Mononuclear cell (primary cell): ENCODE results near the gene ESR2. TPM values are rescaled to one million over a fixed set of nuclear protein-coding genes. Genes with fewer than 3 reads are reported as not detected.
"Not testable (repeated sequence)": the region's sequence is repeated elsewhere in the genome, so short reads cannot be mapped to it uniquely, and the experiment has no call there.

ENCODE experiments used
- H3K27me3 ChIP-seq: 2 replicates; pipeline ENCODE4 v1.6.0; 2011; ENCODE audit warnings: low read length, control low read depth; ENCODE audit not compliant: insufficient read depth
- H3K4me1 ChIP-seq: 2 replicates; pipeline ENCODE4 v1.5.1; 2011; ENCODE audit warnings: mild to moderate bottlenecking, low read length, control low read depth; ENCODE audit not compliant: insufficient read depth
- H3K4me3 ChIP-seq: 2 replicates; pipeline ENCODE4 v1.5.1; 2011; ENCODE audit warnings: mild to moderate bottlenecking, low read length, moderate library complexity
- H3K9me3 ChIP-seq: 2 replicates; pipeline ENCODE4 v1.5.1; 2011; ENCODE audit warnings: low read depth, mild to moderate bottlenecking, control low read depth, low read length
- total RNA-seq: library from RNA; depleted of rRNA; stranded (reverse); fragments of >200 nt; gene quantifications from one replicate; pipeline ENCODE4 v1.2.3, GENCODE V29; 2012

The ESR2 gene
- total RNA-seq, 1 donor = 1.3 TPM

- H3K4me1 ChIP-seq = no peaks in the 10 kb centered on the region
- no peaks in the 10 kb centered on the region for H3K9me3 ChIP-seq
- H3K4me3 ChIP-seq = no peak overlapping the region
- no peaks in the 10 kb centered on the region for H3K27me3 ChIP-seq
Measured at GRCh38 chr14:64184103-64184729, 110.0 kb downstream of the ESR2 start.

- H3K27me3 ChIP-seq, H3K4me1 ChIP-seq, H3K9me3 ChIP-seq, H3K4me3 ChIP-seq: not testable (repeated sequence)
Measured at GRCh38 chr14:64182908-64183307, 111.3 kb downstream of the ESR2 start.

DNA sequence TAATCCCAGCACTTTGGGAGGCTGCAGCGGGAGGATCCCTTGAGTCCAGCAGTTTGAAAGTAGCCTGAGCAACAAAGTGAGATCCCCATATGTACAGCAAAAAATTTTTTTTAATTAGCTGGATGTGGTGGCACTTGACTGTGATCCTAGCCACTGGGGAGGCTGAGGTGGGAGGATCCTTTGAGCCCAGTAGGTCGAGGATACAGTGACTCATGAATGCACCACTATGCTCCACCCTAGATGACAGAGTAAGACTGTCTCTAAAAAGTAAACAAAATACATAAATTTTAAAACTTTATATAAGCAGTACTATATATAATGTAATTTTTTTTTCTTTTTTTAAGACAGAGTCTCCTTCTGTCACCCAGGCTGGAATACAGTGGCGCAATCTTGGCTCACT is 115.4 kb downstream of the ESR2 start:
- no peaks in the 10 kb centered on the region for H3K4me1 ChIP-seq
- no peaks in the 10 kb centered on the region for H3K27me3 ChIP-seq
- H3K4me3 ChIP-seq = no peak overlapping the region
- no peaks in the 10 kb centered on the region for H3K9me3 ChIP-seq

DNA sequence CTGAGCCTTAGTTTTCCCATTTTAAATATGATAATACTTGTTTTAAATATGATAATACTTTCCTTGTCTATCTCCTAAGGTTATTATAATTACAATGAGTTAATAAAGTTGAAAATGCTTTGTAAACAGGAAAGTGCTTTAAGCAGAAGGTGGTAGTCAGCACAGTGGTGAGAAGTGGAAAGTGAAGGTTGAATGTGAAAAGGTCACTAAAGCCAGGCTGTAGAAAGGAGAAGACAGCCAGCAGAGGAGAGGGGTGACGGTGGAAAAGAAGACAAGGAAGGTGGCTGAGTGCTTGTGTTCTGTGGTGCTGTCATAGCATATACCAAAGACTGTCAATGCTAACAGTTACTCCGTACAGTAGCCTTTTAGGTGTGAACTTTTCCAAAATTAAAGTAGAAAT is 117.8 kb downstream of the ESR2 start:
- H3K9me3 ChIP-seq = no peaks in the 10 kb centered on the region

DNA sequence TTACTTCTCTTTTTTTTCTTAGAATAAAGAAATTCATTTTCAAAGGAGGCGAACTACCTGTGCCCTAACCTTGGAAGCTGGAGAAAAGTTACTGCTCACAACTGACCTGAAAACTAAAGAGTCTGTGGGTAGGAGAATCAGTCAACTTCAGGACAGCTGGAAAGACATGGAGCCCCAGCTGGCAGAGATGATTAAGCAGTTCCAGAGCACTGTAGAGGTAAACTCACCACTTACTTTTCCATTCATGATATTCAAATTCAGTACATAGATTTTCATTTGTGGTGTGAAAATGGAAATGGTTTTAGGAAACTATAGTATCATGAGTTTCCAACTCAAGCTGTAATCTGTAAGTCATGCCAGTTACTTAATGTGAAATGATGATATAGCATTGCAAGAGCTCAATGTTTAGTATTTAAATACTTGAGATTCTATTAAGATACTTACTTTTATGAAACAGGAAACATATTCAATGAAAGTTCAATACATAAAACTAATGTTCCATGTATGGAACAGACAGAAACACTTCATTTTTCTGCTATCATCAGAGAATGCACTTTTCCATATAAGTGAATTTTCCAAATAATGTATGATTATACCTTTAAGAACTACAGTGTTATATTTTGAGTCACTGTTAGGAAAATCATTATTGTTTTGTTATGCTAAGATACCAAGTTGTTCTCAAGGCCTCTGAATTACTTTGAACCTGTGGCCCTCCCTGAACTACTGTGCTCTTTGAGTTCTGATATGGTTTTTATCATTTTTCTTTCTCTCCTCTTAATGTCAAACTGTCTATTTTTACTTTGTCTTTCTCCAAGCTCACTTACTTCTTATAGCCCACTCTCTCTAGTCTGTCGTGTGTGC is 119.0 kb downstream of the ESR2 start:
- Histone ChIP-seq H3K9me3 (no peaks in the 10 kb centered on the region), H3K4me3 (no peak overlapping the region), H3K4me1 (no peaks in the 10 kb centered on the region), H3K27me3 (no peaks in the 10 kb centered on the region)

More for the DNA sequence above, 117.8 kb downstream of the ESR2 start:
- Histone ChIP-seq H3K4me1 (no peaks in the 10 kb centered on the region), H3K4me3 (no peak overlapping the region), H3K27me3 (no peaks in the 10 kb centered on the region)

DNA sequence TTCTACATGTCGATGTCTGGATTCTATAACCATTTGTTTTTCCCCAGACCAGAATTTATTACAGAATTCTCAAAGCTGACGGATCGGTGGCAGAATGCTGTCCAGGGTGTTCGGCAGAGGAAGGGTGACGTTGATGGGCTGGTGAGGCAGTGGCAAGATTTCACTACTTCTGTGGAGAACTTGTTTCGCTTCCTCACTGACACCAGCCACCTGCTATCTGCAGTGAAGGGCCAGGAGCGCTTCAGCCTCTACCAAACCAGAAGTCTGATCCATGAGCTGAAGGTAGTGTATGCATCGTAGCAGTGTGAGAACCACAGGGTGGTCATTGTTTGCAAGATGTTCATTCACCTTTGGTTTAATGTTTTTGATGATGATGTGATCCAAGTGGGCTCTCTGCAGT is 124.0 kb downstream of the ESR2 start:
- H3K4me1 ChIP-seq = no peaks in the 10 kb centered on the region
- H3K27me3 ChIP-seq = no peaks in the 10 kb centered on the region
- H3K4me3 ChIP-seq = no peak overlapping the region
- H3K9me3 ChIP-seq = no peaks in the 10 kb centered on the region

- Histone ChIP-seq H3K4me3 (no peak overlapping the region), H3K4me1 (no peaks in the 10 kb centered on the region), H3K9me3 (no peaks in the 10 kb centered on the region), H3K27me3 (no peaks in the 10 kb centered on the region)
Measured at GRCh38 chr14:64159588-64159987, 134.6 kb downstream of the ESR2 start.

- Histone ChIP-seq H3K4me3 (no peak overlapping the region), H3K9me3 (no peaks in the 10 kb centered on the region), H3K27me3 (no peaks in the 10 kb centered on the region), H3K4me1 (no peaks in the 10 kb centered on the region)
Measured at GRCh38 chr14:64158608-64159007, 135.6 kb downstream of the ESR2 start.

DNA sequence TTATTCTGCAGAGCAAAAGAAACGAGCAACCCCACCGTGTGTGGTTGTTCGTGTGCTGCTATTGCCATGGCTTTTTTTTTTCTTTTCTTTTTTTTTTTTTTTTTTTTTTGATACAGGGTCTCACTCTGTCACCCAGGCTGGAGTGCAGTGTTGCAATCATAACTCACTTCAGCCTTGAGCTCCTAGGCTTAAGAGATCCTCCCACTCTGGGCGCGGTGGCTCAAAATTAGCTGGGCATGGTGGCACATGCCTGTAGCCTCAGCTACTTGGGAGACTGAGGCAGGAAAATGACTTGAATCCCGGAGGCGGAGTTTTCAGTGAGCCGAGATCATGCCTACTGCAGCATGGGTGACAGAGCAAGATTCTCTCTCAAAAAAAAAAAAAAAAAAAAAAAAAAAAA is 144.2 kb downstream of the ESR2 start:
- Histone ChIP-seq H3K27me3 (no peaks in the 10 kb centered on the region), H3K4me1 (no peaks in the 10 kb centered on the region), H3K9me3 (no peaks in the 10 kb centered on the region), H3K4me3 (no peak overlapping the region)

DNA sequence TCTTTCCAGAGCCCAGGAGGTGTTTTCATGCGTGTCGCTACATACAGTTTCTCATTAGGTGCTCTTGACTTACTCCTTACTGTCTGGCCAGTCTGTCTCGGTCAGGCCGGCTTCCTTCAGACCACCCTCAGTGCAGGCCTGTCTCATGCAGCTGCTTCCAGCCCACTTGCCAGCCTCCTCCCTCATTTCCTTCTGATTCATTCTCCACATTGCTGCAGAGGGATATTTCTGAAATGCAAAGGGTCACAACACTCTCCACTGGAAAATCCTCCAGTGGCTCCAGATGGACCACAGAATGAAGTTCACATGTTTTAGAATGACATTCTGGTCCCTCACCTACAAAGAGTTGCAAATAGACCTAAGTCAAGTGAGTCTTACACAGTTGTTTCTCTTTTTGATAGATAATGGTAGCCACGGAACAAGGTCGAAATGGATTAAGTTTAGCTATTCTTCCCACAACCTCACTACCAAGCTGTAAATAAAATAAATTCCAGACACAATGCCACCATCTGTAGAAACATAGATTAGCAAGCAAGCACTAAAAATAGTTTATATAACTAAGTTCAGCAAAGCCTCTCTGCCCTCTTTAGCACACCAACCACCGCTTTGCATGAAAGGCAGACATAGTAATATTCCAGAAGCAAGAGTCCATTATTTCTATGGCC is 146.9 kb downstream of the ESR2 start:
- no peaks in the 10 kb centered on the region for H3K9me3 ChIP-seq
- H3K27me3 ChIP-seq = no peaks in the 10 kb centered on the region
- H3K4me3 ChIP-seq = no peak overlapping the region
- no peaks in the 10 kb centered on the region for H3K4me1 ChIP-seq

DNA sequence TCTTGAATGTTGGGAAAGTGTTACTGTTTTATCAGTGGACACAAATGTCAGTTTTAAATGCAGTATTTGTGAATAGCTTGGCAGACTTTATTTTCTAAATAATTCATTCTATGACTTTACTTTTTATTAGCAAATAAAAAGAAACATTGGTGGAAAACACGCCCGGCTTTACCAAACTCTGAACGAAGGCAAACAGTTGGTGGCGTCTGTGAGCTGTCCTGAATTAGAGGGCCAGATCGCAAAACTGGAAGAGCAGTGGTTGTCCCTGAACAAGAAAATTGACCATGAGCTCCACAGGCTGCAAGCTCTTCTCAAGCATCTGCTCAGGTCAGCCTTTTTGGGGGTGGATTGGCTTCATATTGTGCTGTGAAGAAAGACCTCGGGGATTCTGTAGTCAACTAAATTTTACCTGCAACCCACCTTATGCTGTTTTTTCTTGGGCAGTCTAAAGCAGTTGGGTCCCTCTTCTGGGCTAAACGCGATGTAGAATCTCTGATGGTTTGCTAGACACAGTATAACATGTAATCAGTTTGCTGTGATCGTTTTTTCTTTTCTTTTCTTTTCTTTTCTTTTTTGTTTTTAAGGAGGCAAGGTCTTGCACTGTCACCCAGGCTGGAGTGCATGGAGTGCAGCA is 156.4 kb downstream of the ESR2 start:
- no peak overlapping the region for H3K4me3 ChIP-seq
- no peaks in the 10 kb centered on the region for H3K9me3 ChIP-seq
- no peaks in the 10 kb centered on the region for H3K27me3 ChIP-seq
- no peaks in the 10 kb centered on the region for H3K4me1 ChIP-seq

GRCh38 chr14:64126548-64126947 is 167.6 kb downstream of the ESR2 start:
- no peaks in the 10 kb centered on the region for H3K27me3 ChIP-seq
- no peaks in the 10 kb centered on the region for H3K9me3 ChIP-seq
- H3K4me3 ChIP-seq = no peak overlapping the region
- H3K4me1 ChIP-seq = no peaks in the 10 kb centered on the region

GRCh38 chr14:64125270-64125669 is 168.9 kb downstream of the ESR2 start:
- Histone ChIP-seq H3K9me3 (no peaks in the 10 kb centered on the region), H3K27me3 (no peaks in the 10 kb centered on the region), H3K4me3 (no peak overlapping the region), H3K4me1 (no peaks in the 10 kb centered on the region)

DNA sequence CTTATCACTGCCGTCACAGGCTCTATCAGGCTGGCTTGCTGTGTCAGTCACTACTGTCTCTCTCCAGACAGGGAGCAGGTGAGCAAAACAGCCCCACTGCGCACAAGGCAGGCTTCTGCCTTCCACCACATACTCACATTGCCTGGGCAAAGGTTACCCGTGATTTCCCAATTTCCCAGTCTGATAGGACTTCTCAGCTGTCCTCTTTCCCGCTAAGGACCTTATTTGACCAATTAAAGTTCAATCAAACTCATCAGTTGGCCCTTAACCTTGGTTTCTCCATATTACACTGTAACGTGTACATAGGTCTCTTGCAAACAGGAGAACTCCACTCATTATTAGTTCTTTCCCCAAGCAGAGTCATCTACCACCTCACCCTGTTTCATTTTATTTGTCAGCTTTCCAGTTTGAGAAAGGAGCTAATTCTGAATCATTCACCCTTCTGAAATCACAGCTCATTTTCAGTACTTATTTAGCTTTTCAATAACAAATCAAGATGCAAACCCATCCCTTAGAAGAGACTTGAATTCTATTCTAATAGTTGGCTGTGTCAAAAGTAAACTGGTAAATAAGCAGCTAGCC is 170.8 kb downstream of the ESR2 start:
- no peaks in the 10 kb centered on the region for H3K4me1 ChIP-seq
- H3K9me3 ChIP-seq = no peaks in the 10 kb centered on the region
- H3K27me3 ChIP-seq = no peaks in the 10 kb centered on the region
- H3K4me3 ChIP-seq = no peak overlapping the region

DNA sequence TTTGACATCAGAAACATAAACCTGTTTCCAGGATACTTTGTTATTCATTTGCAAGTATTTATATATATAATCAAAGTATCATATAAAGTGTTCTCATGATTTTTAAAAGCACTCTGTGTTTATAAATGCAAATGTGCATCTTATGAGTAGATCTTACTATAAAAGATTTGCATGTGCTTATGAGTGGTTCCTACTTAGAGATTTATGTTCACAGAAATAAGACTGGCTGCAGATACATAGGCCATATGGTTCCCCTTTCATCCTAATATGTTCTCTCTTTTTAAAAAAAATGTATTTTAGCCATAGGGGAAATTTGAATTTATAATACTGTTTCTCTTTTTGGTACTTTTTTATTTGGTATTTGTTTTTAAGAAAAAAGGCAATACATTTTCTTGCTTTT is 174.2 kb downstream of the ESR2 start:
- H3K4me1 ChIP-seq = no peaks in the 10 kb centered on the region
- H3K9me3 ChIP-seq = no peaks in the 10 kb centered on the region
- no peak overlapping the region for H3K4me3 ChIP-seq
- no peaks in the 10 kb centered on the region for H3K27me3 ChIP-seq
